ENCODE measurements around the gene ACTR6. TPM values are rescaled to one million over a fixed set of nuclear protein-coding genes. Genes with fewer than 3 reads are reported as not detected.
A peak's percentile ranks its signal among the peaks of the same experiment; 100 is the strongest.

Gene ACTR6
- total RNA-seq, 1 donor from 2014 or later: 13.7 TPM

- no peak for DNase-seq (ENCODE audit: low read depth)
- Histone ChIP-seq H3K27me3 (ENCODE audit: control insufficient read depth, insufficient read depth, low read length) (no peaks in the 10 kb centered on the region), H3K36me3 (ENCODE audit: control insufficient read depth, insufficient read depth, low read length) (peaks cover 8% of the 10 kb centered on the region), H3K4me3 (ENCODE audit: low read depth, low read length) (no peak overlapping the region)
- no peak for FAIRE-seq
- TF ChIP-seq, protein P1, sequence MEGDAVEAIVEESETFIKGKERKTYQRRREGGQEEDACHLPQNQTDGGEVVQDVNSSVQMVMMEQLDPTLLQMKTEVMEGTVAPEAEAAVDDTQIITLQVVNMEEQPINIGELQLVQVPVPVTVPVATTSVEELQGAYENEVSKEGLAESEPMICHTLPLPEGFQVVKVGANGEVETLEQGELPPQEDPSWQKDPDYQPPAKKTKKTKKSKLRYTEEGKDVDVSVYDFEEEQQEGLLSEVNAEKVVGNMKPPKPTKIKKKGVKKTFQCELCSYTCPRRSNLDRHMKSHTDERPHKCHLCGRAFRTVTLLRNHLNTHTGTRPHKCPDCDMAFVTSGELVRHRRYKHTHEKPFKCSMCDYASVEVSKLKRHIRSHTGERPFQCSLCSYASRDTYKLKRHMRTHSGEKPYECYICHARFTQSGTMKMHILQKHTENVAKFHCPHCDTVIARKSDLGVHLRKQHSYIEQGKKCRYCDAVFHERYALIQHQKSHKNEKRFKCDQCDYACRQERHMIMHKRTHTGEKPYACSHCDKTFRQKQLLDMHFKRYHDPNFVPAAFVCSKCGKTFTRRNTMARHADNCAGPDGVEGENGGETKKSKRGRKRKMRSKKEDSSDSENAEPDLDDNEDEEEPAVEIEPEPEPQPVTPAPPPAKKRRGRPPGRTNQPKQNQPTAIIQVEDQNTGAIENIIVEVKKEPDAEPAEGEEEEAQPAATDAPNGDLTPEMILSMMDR (IDR thresholded peaks at IDR 0.05; ENCODE audit: insufficient read depth, low read length, severe bottlenecking): no peak
Observed at GRCh38 chr12:100208834-100209233, 8.2 kb downstream of the ACTR6 start.

GRCh38 chr12:100211698-100212097 lies 11.1 kb downstream of the ACTR6 start:
- Histone ChIP-seq H3K36me3 (ENCODE audit: control insufficient read depth, insufficient read depth, low read length) (peaks cover 10% of the 10 kb centered on the region), H3K4me3 (ENCODE audit: low read depth, low read length) (no peak overlapping the region), H3K27me3 (ENCODE audit: control insufficient read depth, insufficient read depth, low read length) (no peaks in the 10 kb centered on the region)
- TF ChIP-seq, protein P1 (IDR thresholded peaks at IDR 0.05; ENCODE audit: insufficient read depth, low read length, severe bottlenecking): no peak
- DNase-seq (ENCODE audit: low read depth): no peak
- FAIRE-seq: no peak

DNA sequence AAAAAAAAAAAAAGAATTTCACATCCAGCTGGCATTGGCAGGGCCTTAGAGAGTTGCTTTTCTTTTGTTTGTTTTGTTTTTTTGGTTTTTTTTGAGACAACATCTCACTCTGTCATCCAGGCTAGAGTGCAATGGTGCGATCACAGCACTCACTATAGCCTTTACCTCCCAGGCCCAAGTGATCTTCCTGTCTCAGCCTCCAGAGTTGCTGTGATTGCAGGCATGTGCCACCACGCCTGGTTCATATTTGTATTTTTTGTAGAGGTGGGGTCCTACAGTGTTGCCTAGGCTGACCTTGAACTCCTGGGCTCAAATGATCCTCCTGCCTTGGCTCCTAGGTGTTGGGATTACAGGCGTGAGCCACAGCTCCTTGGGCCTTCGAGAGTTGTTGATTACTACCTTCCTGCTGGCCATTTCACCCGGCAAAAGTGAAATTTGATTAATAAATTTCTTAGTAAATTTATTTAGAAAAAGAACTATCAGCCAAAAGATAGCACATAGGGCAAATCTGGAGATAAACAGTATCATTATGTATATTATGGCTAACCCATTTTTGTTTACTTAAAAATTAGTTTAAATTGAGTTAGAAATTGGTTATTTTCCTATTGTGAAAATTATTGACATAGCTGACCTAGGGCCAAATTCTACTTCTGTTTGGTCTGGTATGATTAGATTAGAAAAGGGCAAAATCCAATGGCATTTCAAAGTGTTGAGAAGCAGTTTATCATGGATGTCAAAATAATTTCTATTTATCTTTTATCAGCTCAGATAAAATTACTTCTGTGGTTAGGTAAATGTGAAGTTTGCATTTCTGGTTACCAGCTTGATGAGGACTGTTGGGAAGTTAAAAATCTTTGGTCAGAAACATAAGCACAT lies 12.6 kb downstream of the ACTR6 start:
- Histone ChIP-seq H3K27me3 (ENCODE audit: control insufficient read depth, insufficient read depth, low read length) (no peaks in the 10 kb centered on the region), H3K36me3 (ENCODE audit: control insufficient read depth, insufficient read depth, low read length) (peaks cover 9% of the 10 kb centered on the region), H3K4me3 (ENCODE audit: low read depth, low read length) (no peak overlapping the region)
- FAIRE-seq: no peak
- TF ChIP-seq, protein P1 (IDR thresholded peaks at IDR 0.05; ENCODE audit: insufficient read depth, low read length, severe bottlenecking): no peak
- no peak for DNase-seq (ENCODE audit: low read depth)

GRCh38 chr12:100214518-100214917 lies 13.9 kb downstream of the ACTR6 start:
- TF ChIP-seq, protein P1 (IDR thresholded peaks at IDR 0.05; ENCODE audit: insufficient read depth, low read length, severe bottlenecking): no peak
- no peak for FAIRE-seq
- no peaks in the 10 kb centered on the region for H3K27me3 ChIP-seq (ENCODE audit: control insufficient read depth, insufficient read depth, low read length)
- no peak for DNase-seq (ENCODE audit: low read depth)
- peaks cover 7% of the 10 kb centered on the region for H3K36me3 ChIP-seq (ENCODE audit: control insufficient read depth, insufficient read depth, low read length)
- no peak overlapping the region for H3K4me3 ChIP-seq (ENCODE audit: low read depth, low read length)

DNA sequence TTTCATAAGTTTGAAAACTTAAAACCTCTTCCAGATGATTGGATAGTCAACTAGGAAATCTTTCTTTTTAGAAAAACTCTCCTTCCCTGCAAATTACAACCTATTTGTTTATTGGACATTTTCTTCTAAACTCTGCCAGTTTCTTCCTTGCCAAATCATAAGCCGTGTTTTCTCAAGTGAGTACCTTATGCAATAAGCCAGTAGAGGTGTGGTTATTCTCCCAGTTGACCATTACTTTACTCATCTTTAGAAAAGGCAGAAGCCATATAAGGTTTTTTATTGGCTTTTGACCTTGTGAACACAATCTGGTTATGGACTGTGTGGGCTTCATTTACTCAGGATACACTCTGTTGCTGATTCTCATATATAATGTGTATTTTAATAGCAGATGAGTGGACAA lies 14.6 kb downstream of the ACTR6 start:
- peak; percentile 15 for DNase-seq (ENCODE audit: low read depth)

More for the DNA sequence above, 14.6 kb downstream of the ACTR6 start:
- FAIRE-seq: no peak
- H3K4me3 ChIP-seq (ENCODE audit: low read depth, low read length): no peak overlapping the region
- H3K36me3 ChIP-seq (ENCODE audit: control insufficient read depth, insufficient read depth, low read length): peaks cover 7% of the 10 kb centered on the region
- TF ChIP-seq, protein P1 (IDR thresholded peaks at IDR 0.05; ENCODE audit: insufficient read depth, low read length, severe bottlenecking): no peak
- no peaks in the 10 kb centered on the region for H3K27me3 ChIP-seq (ENCODE audit: control insufficient read depth, insufficient read depth, low read length)
